H54 (cell line): ENCODE data around the gene AFM.
"Not testable (repeated sequence)": the region's sequence is repeated elsewhere in the genome, so short reads cannot be mapped to it uniquely, and the experiment has no call there.

Source experiments
- DNase-seq: peaks from one replicate; pipeline ENCODE4 v3.0.0; 2011; ENCODE audit warnings: low spot score, mixed read lengths; ENCODE audit not compliant: insufficient read length
- FAIRE-seq: peaks from 3 replicates; lab custom pipeline; 2011; peaks lifted over from hg19 to GRCh38; lab: Jason Lieb, UNC
- POLR2A ChIP-seq: IDR thresholded peaks from 2 replicates; pipeline ENCODE4 v1.6.1; 2011; ENCODE audit warnings: low read depth, mild to moderate bottlenecking, low read length

The AFM gene

DNA sequence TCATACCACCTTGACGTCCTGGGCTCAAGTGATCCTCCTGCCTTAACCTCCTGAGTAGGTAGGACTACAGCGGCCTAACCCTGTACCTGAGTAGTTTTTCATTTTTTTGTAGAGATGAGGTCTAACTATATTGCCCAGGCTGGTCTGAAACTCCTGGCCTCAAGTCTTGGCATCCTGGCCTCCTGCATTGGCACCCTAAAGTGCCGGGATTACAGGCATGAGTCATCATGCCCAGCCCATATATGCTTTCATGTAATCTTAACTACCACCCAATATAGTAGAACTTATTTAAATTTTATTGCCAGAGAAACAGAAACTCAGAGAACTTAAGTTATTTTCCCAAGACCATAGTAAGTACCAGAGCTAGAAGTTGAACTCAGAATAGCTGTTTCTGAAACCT is 27.1 kb downstream of the AFM start:
- FAIRE-seq (no peak), DNase-seq (no peak)
- no peak for TF ChIP-seq POLR2A

DNA sequence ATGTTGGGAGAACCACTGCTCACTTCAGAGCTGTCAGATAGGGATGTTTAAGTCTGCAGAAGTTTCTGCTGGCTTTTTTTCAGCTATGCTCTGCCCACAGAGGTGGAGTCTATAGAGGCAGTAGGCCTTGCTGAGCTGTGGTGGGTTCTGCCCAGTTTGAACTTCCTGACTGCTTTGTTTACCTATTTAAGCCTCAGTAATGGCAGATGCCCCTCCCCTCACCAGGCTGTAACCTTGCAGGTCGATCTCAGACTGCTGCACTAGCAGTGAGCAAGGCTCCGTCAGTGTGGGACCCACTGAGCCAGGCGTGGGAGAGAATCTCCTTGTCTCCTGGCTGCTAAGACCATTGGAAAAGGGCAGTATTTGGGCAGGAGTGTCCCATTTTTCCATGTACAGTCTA is 36.8 kb downstream of the AFM start:
- FAIRE-seq (no peak), DNase-seq (no peak)
- TF ChIP-seq POLR2A = no peak

DNA sequence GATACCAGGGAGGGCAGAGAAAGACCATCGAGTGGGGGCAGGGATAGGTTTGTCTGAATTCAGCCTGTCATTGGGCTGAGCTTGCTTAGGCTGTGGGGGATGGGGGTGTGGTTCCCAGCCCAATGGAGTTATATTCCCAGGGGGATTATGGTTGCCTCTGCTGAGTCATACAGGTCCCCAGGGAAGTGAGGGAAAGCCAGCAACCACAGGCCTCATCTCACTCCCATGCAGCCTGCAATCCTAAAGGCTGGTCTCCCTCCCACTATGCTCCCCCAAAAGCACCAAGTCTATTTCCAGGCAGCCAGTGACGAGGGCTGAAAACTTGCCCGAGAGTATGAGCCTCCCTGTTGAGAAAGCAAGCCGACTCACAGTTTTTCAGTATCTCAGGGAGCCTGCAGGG is 39.3 kb downstream of the AFM start:
- no peak for FAIRE-seq
- no peak for TF ChIP-seq POLR2A
- no peak for DNase-seq

DNA sequence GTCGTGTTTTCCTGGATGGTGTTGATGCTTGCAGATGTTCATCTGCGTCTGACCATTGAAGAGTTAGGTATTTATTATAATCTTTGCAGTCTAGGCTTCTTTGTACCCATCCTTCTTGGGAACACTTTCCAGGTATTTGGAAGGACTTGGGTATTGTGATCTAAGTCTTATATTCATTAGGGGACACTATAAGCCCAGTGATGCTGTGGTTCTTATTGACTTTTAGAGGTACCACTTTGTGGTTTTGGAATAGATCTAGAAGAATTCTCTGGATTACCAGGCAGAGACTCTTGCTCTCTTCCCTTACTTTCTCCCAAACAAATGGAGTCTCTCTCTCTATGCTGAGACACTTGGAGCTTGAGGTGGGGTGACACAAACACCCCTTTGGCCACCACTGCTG is 41.6 kb downstream of the AFM start:
- no peak for FAIRE-seq
- no peak for DNase-seq
- no peak for TF ChIP-seq POLR2A

DNA sequence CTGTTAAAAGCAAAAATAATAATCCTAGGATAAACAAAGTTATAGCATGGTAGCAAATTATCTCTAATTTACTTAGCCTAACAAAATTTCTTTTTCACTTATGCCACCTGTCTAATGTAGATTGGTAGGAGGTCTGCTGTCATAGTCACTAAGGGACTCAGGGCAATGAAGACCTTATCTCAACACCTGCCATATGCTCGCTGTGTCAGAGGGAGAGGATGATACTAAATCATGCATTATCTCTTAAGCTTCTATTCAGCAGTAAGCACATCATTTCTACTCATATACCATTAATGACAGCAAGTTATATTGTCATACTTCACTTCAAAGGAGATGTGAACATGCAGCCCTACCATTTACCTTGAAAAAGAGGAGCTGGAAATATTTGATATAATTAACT is 44.1 kb downstream of the AFM start:
- FAIRE-seq (no peak), DNase-seq (no peak)
- no peak for TF ChIP-seq POLR2A

DNA sequence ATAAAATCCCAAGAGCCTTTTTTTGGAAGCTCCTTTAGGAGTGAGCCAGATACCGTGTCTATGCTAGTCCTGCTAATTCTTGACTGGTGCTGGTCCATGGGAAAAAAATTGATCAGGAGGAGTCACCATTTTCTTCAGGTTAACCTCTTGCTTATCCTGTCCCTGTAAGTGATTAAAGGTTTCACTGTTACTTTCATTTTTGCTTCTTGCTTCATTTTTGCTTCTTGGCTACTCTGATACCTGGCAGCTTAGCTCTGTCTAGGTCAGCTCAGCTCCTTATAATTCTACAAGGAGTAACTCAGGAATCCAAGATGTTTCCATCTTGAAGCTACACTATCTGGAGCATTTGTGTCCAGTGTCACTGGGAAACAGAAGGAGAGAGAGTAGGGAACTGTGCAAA is 45.7 kb downstream of the AFM start:
- DNase-seq = no peak
- no peak for FAIRE-seq
- TF ChIP-seq POLR2A = no peak

DNA sequence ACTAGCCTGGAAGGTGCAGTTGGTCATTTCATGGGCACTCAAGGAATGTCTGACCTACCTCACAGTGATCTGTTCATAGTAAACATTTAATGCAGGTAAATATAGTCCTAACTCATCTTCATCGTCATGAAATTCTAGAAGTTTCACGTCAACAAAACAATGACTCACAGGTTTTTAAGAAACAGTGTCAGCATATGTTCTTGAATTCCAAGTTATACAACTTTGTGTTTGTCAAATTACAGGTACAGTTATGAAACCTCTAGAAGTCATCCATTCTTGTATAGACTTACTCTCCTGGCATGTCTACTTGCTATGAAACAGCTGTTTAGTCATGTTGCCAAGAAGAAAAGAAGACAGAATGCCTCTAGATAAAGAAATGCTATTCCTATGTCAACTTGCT is 46.6 kb downstream of the AFM start:
- DNase-seq (no peak), FAIRE-seq (no peak)
- TF ChIP-seq POLR2A = no peak

DNA sequence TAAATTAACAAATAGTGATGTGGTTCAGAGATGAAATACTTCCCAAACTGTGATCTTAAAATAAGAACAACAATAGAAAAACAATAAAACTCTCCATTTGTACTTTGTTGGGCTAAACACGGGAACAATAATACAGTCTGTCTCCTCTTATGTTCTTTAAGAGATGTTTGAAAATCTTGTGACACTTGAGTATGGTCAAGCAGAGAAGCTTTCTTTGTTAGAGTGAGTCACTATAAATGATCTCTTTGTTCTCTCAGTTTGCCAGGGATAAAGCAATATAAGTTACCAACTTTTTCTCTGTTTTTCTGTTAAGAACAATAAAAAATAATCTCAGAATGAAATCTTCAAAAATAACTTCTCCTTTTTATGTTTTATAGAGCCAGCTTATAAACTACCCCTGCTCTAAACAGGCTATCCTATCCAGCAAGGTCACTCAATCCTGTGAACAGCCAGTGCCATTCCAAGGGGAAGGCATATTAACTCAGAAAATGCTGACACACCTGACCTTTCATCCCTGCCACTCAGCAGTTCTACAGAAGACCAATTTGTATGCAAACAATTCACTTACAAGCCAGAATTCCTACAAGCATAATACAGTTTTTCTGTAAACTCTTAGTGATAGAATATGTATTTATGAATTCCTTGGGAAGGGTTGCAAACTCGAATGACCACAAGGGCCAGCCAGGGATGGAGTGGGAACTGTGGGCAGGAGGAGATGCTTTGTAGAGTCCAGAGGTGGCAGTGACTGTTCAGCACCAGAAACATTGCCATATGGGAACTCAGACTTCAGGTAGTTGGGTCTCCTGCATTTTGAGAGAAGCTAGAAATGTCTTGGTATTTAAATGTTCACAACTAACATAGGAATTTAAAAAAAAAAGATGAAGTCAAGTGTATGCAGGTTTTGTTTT is 52.2 kb downstream of the AFM start:
- TF ChIP-seq POLR2A = no peak
- FAIRE-seq (no peak), DNase-seq (no peak)

DNA sequence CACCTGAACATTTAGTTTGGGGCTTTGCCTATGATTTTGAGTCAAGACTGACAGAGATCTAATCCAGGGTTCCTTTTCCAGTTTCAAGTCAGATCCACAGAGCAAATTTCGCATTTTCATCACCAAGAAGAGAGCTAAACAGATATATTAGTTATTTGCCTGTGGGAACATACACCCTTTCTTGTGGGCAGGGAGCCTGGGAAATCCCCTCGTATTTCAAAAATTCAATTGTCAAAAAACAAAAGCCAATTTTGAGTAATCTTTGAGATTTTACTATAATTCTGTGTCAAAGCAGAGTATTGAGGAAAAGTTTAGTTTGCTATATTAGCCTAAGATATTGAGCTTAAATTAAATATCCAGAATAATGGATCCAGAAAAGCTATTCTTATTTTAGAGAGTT is 56.6 kb downstream of the AFM start:
- TF ChIP-seq POLR2A = no peak
- DNase-seq (no peak), FAIRE-seq (no peak)

DNA sequence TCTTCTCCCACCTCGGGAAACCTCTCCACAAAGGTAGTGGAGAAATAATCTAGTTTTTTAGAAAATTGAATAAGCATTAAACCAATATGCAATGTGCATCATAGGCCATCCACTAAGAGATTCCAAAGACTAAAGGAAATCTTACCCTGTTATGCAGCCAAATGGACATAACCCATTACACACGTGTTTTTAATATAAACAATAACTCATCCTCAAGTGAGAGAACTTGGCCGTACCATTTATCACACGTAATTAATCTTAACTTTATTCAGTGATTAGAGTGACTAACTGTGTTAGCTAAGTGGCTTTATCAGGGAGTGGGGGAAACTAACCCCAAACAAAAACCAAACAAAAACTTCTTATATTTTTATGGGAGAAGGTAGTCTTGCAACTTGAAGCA is 57.8 kb downstream of the AFM start:
- DNase-seq = no peak
- no peak for TF ChIP-seq POLR2A
- FAIRE-seq = no peak

DNA sequence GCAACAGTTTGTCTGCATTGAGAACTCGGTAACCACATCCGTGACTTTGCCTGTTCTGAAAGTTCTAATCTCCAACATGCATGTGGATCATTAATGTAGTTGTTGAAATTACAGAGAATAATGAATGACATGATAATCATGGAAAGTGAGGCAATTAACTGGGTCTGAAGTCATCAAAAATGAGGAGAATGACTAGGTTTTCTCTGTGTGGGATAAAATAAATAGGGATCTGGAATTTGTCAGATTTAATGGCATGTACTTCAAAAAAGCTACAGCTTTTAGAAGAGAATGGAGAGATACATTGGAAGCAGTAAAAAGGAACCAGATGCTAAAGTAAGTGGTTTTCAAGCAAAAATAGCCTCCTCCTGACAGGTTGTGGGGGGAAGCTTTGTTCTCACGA is 59.3 kb downstream of the AFM start:
- no peak for FAIRE-seq
- TF ChIP-seq POLR2A = no peak
- no peak for DNase-seq

DNA sequence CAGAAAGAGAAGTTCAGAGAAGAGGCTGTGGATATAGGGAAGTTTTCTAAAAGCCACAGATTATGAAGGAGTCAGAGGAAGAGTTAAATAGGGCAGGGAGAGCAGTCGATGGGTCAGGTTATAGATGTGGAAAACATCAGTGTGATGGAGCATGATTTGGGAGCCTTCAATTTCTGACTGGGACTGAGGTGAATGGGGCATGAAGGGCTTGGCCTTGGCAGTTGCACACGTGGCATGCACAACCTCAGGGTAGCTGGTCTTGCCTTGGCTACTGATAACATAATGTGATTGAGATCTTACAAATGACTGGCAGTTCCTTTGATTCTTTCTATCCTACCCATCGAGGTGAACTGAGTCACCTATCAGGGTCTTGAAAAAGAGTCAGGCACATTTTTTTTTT is 59.7 kb downstream of the AFM start:
- no peak for TF ChIP-seq POLR2A
- DNase-seq (no peak), FAIRE-seq (no peak)

DNA sequence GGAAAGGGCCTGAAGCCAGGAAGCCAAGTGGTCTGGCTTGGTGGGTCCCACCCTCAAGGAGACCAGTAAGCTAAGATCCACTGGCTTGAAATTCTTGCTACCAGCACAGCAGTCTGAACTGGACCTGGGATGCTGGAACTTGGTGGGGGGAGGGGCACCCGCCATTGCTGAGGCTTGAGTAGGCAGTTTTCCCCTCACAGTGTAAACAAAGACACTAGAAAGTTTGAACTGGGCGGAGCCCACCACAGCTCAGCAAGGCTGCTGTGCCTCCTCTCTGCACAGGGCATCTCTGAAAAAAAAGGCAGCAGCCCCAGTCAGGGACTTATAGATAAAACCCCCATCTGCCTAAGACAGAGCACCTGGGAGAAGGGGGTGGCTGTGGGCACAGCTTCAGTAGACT is 63.1 kb downstream of the AFM start:
- no peak for TF ChIP-seq POLR2A
- no peak for FAIRE-seq
- DNase-seq = no peak

DNA sequence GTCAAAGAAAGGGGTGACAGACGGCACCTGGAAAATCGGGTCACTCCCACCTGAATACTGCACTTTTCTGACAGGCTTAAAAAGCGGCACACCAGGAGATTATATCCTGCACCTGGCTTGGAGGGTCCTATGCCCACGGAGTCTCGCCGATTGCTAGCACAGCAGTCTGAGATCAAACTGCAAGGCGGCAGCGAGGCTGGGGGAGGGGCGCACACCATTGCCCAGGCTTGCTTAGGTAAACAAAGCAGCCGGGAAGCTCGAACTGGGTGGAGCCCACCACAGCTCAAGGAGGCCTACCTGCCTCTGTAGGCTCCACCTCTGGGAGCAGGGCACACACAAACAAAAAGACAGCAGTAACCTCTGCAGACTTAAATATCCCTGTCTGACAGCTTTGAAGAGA is 69.3 kb downstream of the AFM start:
- not testable (repeated sequence) for FAIRE-seq

More for the DNA sequence above, 69.3 kb downstream of the AFM start:
- not testable (repeated sequence) for DNase-seq
